HCT116 (cell line): ENCODE measurements around the gene NSUN2. TPM values are rescaled to one million over a fixed set of nuclear protein-coding genes. Genes with fewer than 3 reads are reported as not detected.

Source experiments
- ATAC-seq: fragments of 200-7000 bp; cut with Tn5 transposase; 2 replicates; pipeline ENCODE4 v1.9.1; 2020; ENCODE audit warnings: mild to moderate bottlenecking, moderate library complexity
- BruUV-seq: library from RNA; stranded (reverse); fragments of 400-500 nt; replicated peaks from 2 replicates; lab custom pipeline; 2021; lab: Mats Ljungman, UMichigan
- CTCF ChIA-PET: fragments of 300-600 bp; sonication (Branson Sonifier 250); formaldehyde crosslinking; loops from one replicate; lab custom pipeline; 2021; ENCODE audit warnings: antibody characterized with exemption; lab: Charles Lee
- POLR2A ChIA-PET: fragments of 300-600, 350-600 bp; sonication (Branson Sonifier 250); formaldehyde crosslinking; loops from one replicate; lab custom pipeline; 2021; ENCODE audit warnings: antibody characterized with exemption; lab: Charles Lee
- RAD21 ChIA-PET, 2 experiments: fragments of 300-600 bp; sonication (Branson Sonifier 250); formaldehyde crosslinking; loops; one replicate each; lab custom pipeline; 2023; ENCODE audit warnings: low total read pairs in 2 of 2; ENCODE audit not compliant: uncharacterized antibody in 2 of 2, unreplicated experiment in 2 of 2, low non-redundant PET in 1 of 2; lab: Charles Lee
- DNase-seq: peaks from one replicate; pipeline ENCODE4 v3.0.0-alpha.2; 2010; ENCODE audit warnings: low read depth, low spot score
- H2AFZ ChIP-seq: fragments of 200-600 bp; shearing (Covaris generic), sonication (generic); 2 replicates; pipeline ENCODE4 v1.6.1; 2017; ENCODE audit warnings: low read depth, mixed run types, mixed read lengths, antibody characterized with exemption, low read length; ENCODE audit not compliant: poor library complexity, severe bottlenecking
- H3K27ac ChIP-seq: 2 replicates; pipeline ENCODE4 v1.5.1; 2012; ENCODE audit warnings: low read depth, low read length
- H3K27me3 ChIP-seq: fragments of 200-600 bp; sonication (generic); 2 replicates; pipeline ENCODE4 v1.6.1; 2016; ENCODE audit warnings: mixed run types, low read length, mixed read lengths; ENCODE audit not compliant: insufficient read depth
- H3K36me3 ChIP-seq, 2 experiments: fragments of 200-500 bp in 1 of 2; fragments of 200-600 bp in 1 of 2; sonication (Bioruptor generic) in 1 of 2; sonication (generic) in 1 of 2; 2 replicates each; pipeline versions ENCODE4 v1.5.1 to v1.6.1; 2014 to 2016; ENCODE audit warnings: low read length in 2 of 2, inconsistent platforms in 1 of 2, mixed read lengths in 1 of 2, mixed run types in 1 of 2; ENCODE audit not compliant: insufficient read depth in 2 of 2, control insufficient read depth in 1 of 2
- H3K4me1 ChIP-seq, 2 experiments: fragments of 200-600 bp in 1 of 2; sonication (generic) in 1 of 2; 2 replicates each; pipeline versions ENCODE4 v1.5.1 to v1.6.1; 2012 to 2017; ENCODE audit warnings: low read length in 2 of 2, inconsistent platforms in 1 of 2, mild to moderate bottlenecking in 1 of 2, mixed read lengths in 1 of 2, mixed run types in 1 of 2, moderate library complexity in 1 of 2; ENCODE audit not compliant: insufficient read depth in 2 of 2, control insufficient read depth in 1 of 2
- H3K4me2 ChIP-seq: fragments of 200-600 bp; sonication (generic); 2 replicates; pipeline ENCODE4 v1.6.1; 2017; ENCODE audit warnings: mixed run types, low read length, mixed read lengths
- H3K4me3 ChIP-seq, 2 experiments: fragments of 200-600 bp in 1 of 2; sonication (generic) in 1 of 2; replicated peaks in 1 of 2; 2 replicates each; pipeline ENCODE4 v1.5.1; 2011 to 2016; ENCODE audit warnings: low read length in 2 of 2, control low read depth in 1 of 2, low read depth in 1 of 2, mild to moderate bottlenecking in 1 of 2, mixed read lengths in 1 of 2, mixed run types in 1 of 2
- H3K79me2 ChIP-seq: fragments of 200-600 bp; sonication (generic); 2 replicates; pipeline ENCODE4 v1.6.1; 2017; ENCODE audit warnings: mild to moderate bottlenecking, mixed run types, low read length, moderate library complexity, mixed read lengths; ENCODE audit not compliant: insufficient read depth
- H3K9ac ChIP-seq: fragments of 200-600 bp; sonication (generic); 2 replicates; pipeline ENCODE4 v1.6.1; 2016; ENCODE audit warnings: low read length, mixed read lengths
- H3K9me2 ChIP-seq: fragments of 200-600 bp; sonication (generic), shearing (Covaris generic); 2 replicates; pipeline ENCODE4 v1.6.1; 2017; ENCODE audit warnings: mixed run types, mild to moderate bottlenecking, moderate library complexity; ENCODE audit not compliant: insufficient read depth
- H3K9me3 ChIP-seq, 2 experiments: fragments of 200-500 bp in 1 of 2; fragments of 200-600 bp in 1 of 2; sonication (Bioruptor generic) in 1 of 2; sonication (generic) in 1 of 2; 2 replicates each; pipeline ENCODE4 v1.6.1; 2014 to 2017; ENCODE audit warnings: low read length in 2 of 2, mixed read lengths in 2 of 2, inconsistent platforms in 1 of 2, low read depth in 1 of 2, mild to moderate bottlenecking in 1 of 2, mixed run types in 1 of 2, moderate library complexity in 1 of 2; ENCODE audit not compliant: control insufficient read depth in 1 of 2, insufficient read depth in 1 of 2
- H4K20me1 ChIP-seq: fragments of 200-600 bp; sonication (generic), shearing (Covaris generic); 2 replicates; pipeline ENCODE4 v1.6.1; 2017; ENCODE audit warnings: mixed run types, mild to moderate bottlenecking, moderate library complexity; ENCODE audit not compliant: insufficient read depth
- CBX3 ChIP-seq: IDR thresholded peaks from 2 replicates; pipeline ENCODE4 v1.6.1; 2012; ENCODE audit warnings: low read depth
- CEBPB ChIP-seq: IDR thresholded peaks from 2 replicates; pipeline ENCODE4 v1.6.1; 2012; ENCODE audit warnings: low read depth
- ELF1 ChIP-seq: IDR thresholded peaks from 2 replicates; pipeline ENCODE4 v1.6.1; 2012; ENCODE audit warnings: low read depth, borderline replicate concordance
- EZH2phosphoT487 ChIP-seq: fragments of 200-600 bp; IDR thresholded peaks from 2 replicates; pipeline ENCODE4 v1.6.1; 2018; ENCODE audit warnings: antibody characterized with exemption, borderline replicate concordance
- FOSL1 ChIP-seq: IDR thresholded peaks from 2 replicates; pipeline ENCODE4 v1.6.1; 2012; ENCODE audit warnings: low read depth
- JUND ChIP-seq: IDR thresholded peaks from 2 replicates; pipeline ENCODE4 v1.6.1; 2012
- POLR2AphosphoS5 ChIP-seq: IDR thresholded peaks from 2 replicates; pipeline ENCODE4 v1.6.1; 2011; ENCODE audit warnings: mild to moderate bottlenecking, low read depth, low read length, moderate library complexity
- RAD21 ChIP-seq: IDR thresholded peaks from 2 replicates; pipeline ENCODE4 v1.6.1; 2012; ENCODE audit warnings: low read depth, mild to moderate bottlenecking
- SP1 ChIP-seq: IDR thresholded peaks from 2 replicates; pipeline ENCODE4 v1.6.1; 2012; ENCODE audit warnings: low read depth
- SRF ChIP-seq: IDR thresholded peaks from 2 replicates; pipeline ENCODE4 v1.6.1; 2012; ENCODE audit warnings: low read depth
- intact Hi-C: fragments of 100-400 bp; cut with micrococcal nuclease; formaldehyde crosslinking; loops from 2 replicates; pipeline ENCODE4 v1.10.0; 2022
- total RNA-seq: library from RNA; stranded (reverse); gene quantifications from one replicate; pipeline ENCODE4 v1.2.1, GENCODE V29; 2021; ENCODE audit not compliant: unreplicated experiment
- TF ChIP-seq, protein P1 (sequence below), 3 experiments: fragments of 200-600 bp in 1 of 3; sonication (generic) in 1 of 3; IDR thresholded peaks in 2 of 3; conservative IDR thresholded peaks in 1 of 3; 2 replicates each; pipeline ENCODE4 v1.5.1; 2012 to 2017; ENCODE audit warnings: low read depth in 2 of 3, low read length in 2 of 3, antibody characterized with exemption in 1 of 3, borderline replicate concordance in 1 of 3, control low read depth in 1 of 3, mild to moderate bottlenecking in 1 of 3, mixed read lengths in 1 of 3, mixed run types in 1 of 3, moderate library complexity in 1 of 3; ENCODE audit not compliant: insufficient read depth in 1 of 3
- TF ChIP-seq, protein P2 (sequence below): IDR thresholded peaks from 2 replicates; pipeline ENCODE4 v1.6.1; 2012
- TF ChIP-seq, protein P3 (sequence below): IDR thresholded peaks from 2 replicates; pipeline ENCODE4 v1.6.1; 2011; ENCODE audit warnings: mild to moderate bottlenecking, low read length, moderate library complexity; ENCODE audit not compliant: insufficient replicate concordance; ENCODE audit errors: extremely low read depth

The NSUN2 gene
- total RNA-seq, 1 experiment from 2014 or later = 101 TPM

DNA sequence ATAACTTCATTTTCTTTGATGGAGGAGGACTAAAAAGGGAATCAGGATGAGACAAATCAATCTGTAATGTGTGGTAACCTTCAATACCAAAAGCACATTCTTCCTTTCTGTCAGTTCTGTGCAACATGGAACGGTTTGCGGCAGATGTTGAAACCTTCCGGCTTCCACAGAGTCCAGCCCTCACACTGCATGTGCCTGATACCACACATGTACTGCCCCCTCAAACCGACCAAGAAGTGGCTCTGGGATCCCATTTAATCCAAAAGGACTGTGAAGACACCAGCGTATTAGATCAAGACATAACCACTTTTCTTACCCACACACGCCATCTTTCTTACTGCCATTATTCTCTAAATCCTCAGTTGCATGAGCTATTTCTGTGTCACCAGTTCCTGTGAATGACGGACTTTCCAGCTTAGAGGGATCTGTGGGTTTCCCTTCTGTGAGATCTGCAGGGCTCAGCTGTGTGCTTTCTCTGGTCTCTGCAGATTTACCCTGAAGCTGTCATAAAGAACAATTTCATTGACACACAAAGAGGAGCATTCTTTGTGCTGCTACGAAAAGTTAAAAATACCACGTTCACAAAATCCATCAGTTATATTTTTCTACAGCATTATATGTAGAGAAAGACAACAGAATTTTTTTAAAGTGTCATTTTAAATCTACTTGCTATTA, 25.8 kb downstream of the NSUN2 start:
- H3K36me3 ChIP-seq = peaks cover 78 to 79% of the 10 kb centered on the region in 2 experiments
- no peaks in the 10 kb centered on the region for H3K4me1 ChIP-seq
- no peak for ATAC-seq
- H3K4me2 ChIP-seq = no peak overlapping the region
- CTCF ChIA-PET = no interaction called here
- no peak for DNase-seq
- RAD21 ChIA-PET = no interaction called here
- H3K9me3 ChIP-seq = no peaks in the 10 kb centered on the region
- peaks cover 77% of the 10 kb centered on the region for H3K79me2 ChIP-seq
- H3K9me2 ChIP-seq = no peaks in the 10 kb centered on the region
- no peak overlapping the region for H3K27ac ChIP-seq
- no TSS peak for BruUV-seq
- intact Hi-C loops = no loop called here
- TF ChIP-seq FOSL1 (no peak), CBX3 (no peak), JUND (no peak), SRF (no peak), CEBPB (no peak), EZH2phosphoT487 (no peak), RAD21 (no peak)
- TF ChIP-seq, protein P1, sequence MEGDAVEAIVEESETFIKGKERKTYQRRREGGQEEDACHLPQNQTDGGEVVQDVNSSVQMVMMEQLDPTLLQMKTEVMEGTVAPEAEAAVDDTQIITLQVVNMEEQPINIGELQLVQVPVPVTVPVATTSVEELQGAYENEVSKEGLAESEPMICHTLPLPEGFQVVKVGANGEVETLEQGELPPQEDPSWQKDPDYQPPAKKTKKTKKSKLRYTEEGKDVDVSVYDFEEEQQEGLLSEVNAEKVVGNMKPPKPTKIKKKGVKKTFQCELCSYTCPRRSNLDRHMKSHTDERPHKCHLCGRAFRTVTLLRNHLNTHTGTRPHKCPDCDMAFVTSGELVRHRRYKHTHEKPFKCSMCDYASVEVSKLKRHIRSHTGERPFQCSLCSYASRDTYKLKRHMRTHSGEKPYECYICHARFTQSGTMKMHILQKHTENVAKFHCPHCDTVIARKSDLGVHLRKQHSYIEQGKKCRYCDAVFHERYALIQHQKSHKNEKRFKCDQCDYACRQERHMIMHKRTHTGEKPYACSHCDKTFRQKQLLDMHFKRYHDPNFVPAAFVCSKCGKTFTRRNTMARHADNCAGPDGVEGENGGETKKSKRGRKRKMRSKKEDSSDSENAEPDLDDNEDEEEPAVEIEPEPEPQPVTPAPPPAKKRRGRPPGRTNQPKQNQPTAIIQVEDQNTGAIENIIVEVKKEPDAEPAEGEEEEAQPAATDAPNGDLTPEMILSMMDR (IDR thresholded peaks at IDR 0.05 in 2 of 3, conservative IDR thresholded peaks at IDR 0.05 in 1 of 3; ENCODE audit: borderline replicate concordance in 1 of 3, insufficient read depth in 1 of 3, low read depth in 2 of 3, low read length in 2 of 3) = no peak
- TF ChIP-seq, all 23 proteins: peak for 0
- POLR2A ChIA-PET = no interaction called here
- Histone ChIP-seq H2AFZ (no peak overlapping the region), H3K4me3 (no peak overlapping the region), H3K9ac (no peak overlapping the region), H4K20me1 (peaks cover 8% of the 10 kb centered on the region; the same call in 1 of the 2 replicates), H3K27me3 (no peaks in the 10 kb centered on the region)

DNA sequence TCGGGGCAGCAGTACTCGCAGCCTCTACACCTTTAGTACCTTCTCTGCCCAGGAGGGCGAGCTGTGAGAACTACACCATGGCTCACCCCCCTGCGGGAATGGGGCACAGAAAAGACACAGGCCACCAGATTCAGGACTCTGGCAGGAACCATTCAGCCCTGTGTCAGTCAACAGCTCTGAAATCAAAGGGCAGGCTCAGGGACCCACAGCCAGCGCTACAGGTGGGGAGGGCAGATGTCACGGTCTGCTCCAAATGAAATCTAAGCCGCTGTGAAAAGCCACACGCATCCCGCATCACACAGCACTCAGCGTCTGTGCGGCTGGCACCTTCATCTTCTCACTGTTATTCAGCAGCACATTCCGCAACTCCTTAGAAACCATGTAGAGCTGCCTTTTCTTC, 27.9 kb downstream of the NSUN2 start:
- peak; percentile 27; the same call in 1 of the 2 replicates for ATAC-seq
- H3K36me3 ChIP-seq = peaks cover 79% of the 10 kb centered on the region in 2 experiments
- no peaks in the 10 kb centered on the region for H3K4me1 ChIP-seq
- H3K27ac ChIP-seq = no peak overlapping the region
- no peak overlapping the region for H2AFZ ChIP-seq
- H3K9me3 ChIP-seq = no peaks in the 10 kb centered on the region
- H4K20me1 ChIP-seq = peaks cover 8% of the 10 kb centered on the region; the same call in 1 of the 2 replicates
- no TSS peak for BruUV-seq
- intact Hi-C loops = no loop called here
- no peaks in the 10 kb centered on the region for H3K9me2 ChIP-seq
- DNase-seq = no peak
- H3K4me3 ChIP-seq = no peak overlapping the region
- ChIA-PET POLR2A (no interaction called here), CTCF (no interaction called here), RAD21 (no interaction called here)
- H3K27me3 ChIP-seq = no peaks in the 10 kb centered on the region
- no peak overlapping the region for H3K4me2 ChIP-seq
- H3K79me2 ChIP-seq = peaks cover 56% of the 10 kb centered on the region
- H3K9ac ChIP-seq = no peak overlapping the region
- no peak for TF ChIP-seq CEBPB
- TF ChIP-seq POLR2AphosphoS5 = no peak
- TF ChIP-seq, protein P2, sequence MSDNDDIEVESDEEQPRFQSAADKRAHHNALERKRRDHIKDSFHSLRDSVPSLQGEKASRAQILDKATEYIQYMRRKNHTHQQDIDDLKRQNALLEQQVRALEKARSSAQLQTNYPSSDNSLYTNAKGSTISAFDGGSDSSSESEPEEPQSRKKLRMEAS = no peak
- TF ChIP-seq CBX3 = no peak
- TF ChIP-seq SP1 = no peak
- TF ChIP-seq, protein P3, sequence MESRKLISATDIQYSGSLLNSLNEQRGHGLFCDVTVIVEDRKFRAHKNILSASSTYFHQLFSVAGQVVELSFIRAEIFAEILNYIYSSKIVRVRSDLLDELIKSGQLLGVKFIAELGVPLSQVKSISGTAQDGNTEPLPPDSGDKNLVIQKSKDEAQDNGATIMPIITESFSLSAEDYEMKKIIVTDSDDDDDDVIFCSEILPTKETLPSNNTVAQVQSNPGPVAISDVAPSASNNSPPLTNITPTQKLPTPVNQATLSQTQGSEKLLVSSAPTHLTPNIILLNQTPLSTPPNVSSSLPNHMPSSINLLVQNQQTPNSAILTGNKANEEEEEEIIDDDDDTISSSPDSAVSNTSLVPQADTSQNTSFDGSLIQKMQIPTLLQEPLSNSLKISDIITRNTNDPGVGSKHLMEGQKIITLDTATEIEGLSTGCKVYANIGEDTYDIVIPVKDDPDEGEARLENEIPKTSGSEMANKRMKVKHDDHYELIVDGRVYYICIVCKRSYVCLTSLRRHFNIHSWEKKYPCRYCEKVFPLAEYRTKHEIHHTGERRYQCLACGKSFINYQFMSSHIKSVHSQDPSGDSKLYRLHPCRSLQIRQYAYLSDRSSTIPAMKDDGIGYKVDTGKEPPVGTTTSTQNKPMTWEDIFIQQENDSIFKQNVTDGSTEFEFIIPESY = no peak
- no peak for TF ChIP-seq RAD21
- no peak for TF ChIP-seq ELF1
